Cerebellar nuclear complex (tissue), 1 donor: ENCODE measurements around the gene CNOT11.
"Not testable (repeated sequence)": the region's sequence is repeated elsewhere in the genome, so short reads cannot be mapped to it uniquely, and the experiment has no call there.

Source experiments
- DNase-seq, 2 experiments: peaks; one replicate each; lab custom pipeline; 2025; lab: John Stamatoyannopoulos, UW

The CNOT11 gene

GRCh38 chr2:101245468-101245867 lies 7.2 kb upstream of the CNOT11 start:
- not testable (repeated sequence) for DNase-seq

- DNase-seq, result not testable (repeated sequence)
These were observed 3.9 kb upstream of the CNOT11 start for GRCh38 chr2:101248756-101249155.

- DNase-seq, result no peak
These were observed 2.9 kb upstream of the CNOT11 start for GRCh38 chr2:101249826-101250225.

- not testable (repeated sequence) for DNase-seq
These were observed 1.4 kb upstream of the CNOT11 start for GRCh38 chr2:101251246-101251781.

- no peak for DNase-seq
These were observed 760 bp upstream of the CNOT11 start for GRCh38 chr2:101251844-101252407.

GRCh38 chr2:101253013-101253702 lies 472 bp downstream of the CNOT11 start:
- DNase-seq, result peak in 1 of 2 experiments; percentile 4

GRCh38 chr2:101253703-101254450 lies 1.2 kb downstream of the CNOT11 start:
- no peak for DNase-seq

GRCh38 chr2:101255501-101255900 lies 2.8 kb downstream of the CNOT11 start:
- DNase-seq, result no peak

- DNase-seq, result no peak
These were observed 3.6 kb downstream of the CNOT11 start for GRCh38 chr2:101256316-101256715.

GRCh38 chr2:101258804-101259203 lies 6.1 kb downstream of the CNOT11 start:
- DNase-seq, result no peak

- DNase-seq, result no peak
These were observed 9.5 kb downstream of the CNOT11 start for GRCh38 chr2:101262142-101262541.

GRCh38 chr2:101263377-101263800 lies 10.7 kb downstream of the CNOT11 start:
- no peak for DNase-seq

- DNase-seq, result no peak
These were observed 11.8 kb downstream of the CNOT11 start for GRCh38 chr2:101264360-101264939.

- DNase-seq, result no peak
These were observed 13.3 kb downstream of the CNOT11 start for GRCh38 chr2:101265893-101266499.

- DNase-seq, result no peak
These were observed 15.3 kb downstream of the CNOT11 start for GRCh38 chr2:101267671-101268656.

- no peak for DNase-seq
These were observed 18.1 kb downstream of the CNOT11 start for GRCh38 chr2:101270700-101271259.

- no peak for DNase-seq
These were observed 19.5 kb downstream of the CNOT11 start for GRCh38 chr2:101272045-101272784.

GRCh38 chr2:101273056-101273455 lies 20.4 kb downstream of the CNOT11 start:
- DNase-seq, result no peak

GRCh38 chr2:101274142-101274541 lies 21.5 kb downstream of the CNOT11 start:
- no peak for DNase-seq

GRCh38 chr2:101277111-101277510 lies 24.4 kb downstream of the CNOT11 start:
- DNase-seq, result no peak
